Urothelium cell line (cell line): Measurements from ENCODE around the gene BCL6B.

Experiments
- DNase-seq: peaks from one replicate; pipeline ENCODE4 v3.0.0; 2011; ENCODE audit warnings: low spot score, mixed read lengths
- FAIRE-seq: peaks from 2 replicates; lab custom pipeline; 2011; peaks lifted over from hg19 to GRCh38; lab: Jason Lieb, UNC

The BCL6B gene

GRCh38 chr17:7007143-7007542 lies 15.7 kb upstream of the BCL6B start:
- DNase-seq (no peak), FAIRE-seq (no peak)

GRCh38 chr17:7010523-7010922 lies 12.3 kb upstream of the BCL6B start:
- FAIRE-seq (no peak), DNase-seq (no peak)

- DNase-seq (no peak), FAIRE-seq (no peak)
These were observed 11.4 kb upstream of the BCL6B start for GRCh38 chr17:7011415-7011814.

- DNase-seq (no peak), FAIRE-seq (no peak)
These were observed 11.0 kb upstream of the BCL6B start for GRCh38 chr17:7011942-7012254.

GRCh38 chr17:7014261-7014994 lies 8.4 kb upstream of the BCL6B start:
- FAIRE-seq (peak; percentile 9), DNase-seq (peak; percentile 90)

- DNase-seq (no peak), FAIRE-seq (no peak)
These were observed 7.6 kb upstream of the BCL6B start for GRCh38 chr17:7014995-7015958.

- FAIRE-seq (no peak), DNase-seq (no peak)
These were observed 6.4 kb upstream of the BCL6B start for GRCh38 chr17:7016418-7016817.

GRCh38 chr17:7016886-7017826 lies 5.7 kb upstream of the BCL6B start:
- DNase-seq = no peak
- FAIRE-seq = no peak

- FAIRE-seq (no peak), DNase-seq (no peak)
These were observed 5.0 kb upstream of the BCL6B start for GRCh38 chr17:7017827-7018200.

- FAIRE-seq (no peak), DNase-seq (no peak)
These were observed 4.4 kb upstream of the BCL6B start for GRCh38 chr17:7018331-7018964.

GRCh38 chr17:7019367-7019766 lies 3.5 kb upstream of the BCL6B start:
- no peak for DNase-seq
- FAIRE-seq = no peak

GRCh38 chr17:7019839-7020519 lies 2.9 kb upstream of the BCL6B start:
- peak; percentile 60 for DNase-seq
- no peak for FAIRE-seq

GRCh38 chr17:7020894-7021664 lies 1.8 kb upstream of the BCL6B start:
- FAIRE-seq = no peak
- no peak for DNase-seq

GRCh38 chr17:7021993-7022778 lies 664 bp upstream of the BCL6B start:
- FAIRE-seq (no peak), DNase-seq (peak; percentile 80)

GRCh38 chr17:7023576-7024401 lies 939 bp downstream of the BCL6B start:
- DNase-seq (no peak), FAIRE-seq (no peak)

GRCh38 chr17:7024402-7024785 lies 1.5 kb downstream of the BCL6B start:
- DNase-seq = no peak
- no peak for FAIRE-seq

- FAIRE-seq (no peak), DNase-seq (no peak)
These were observed 2.4 kb downstream of the BCL6B start for GRCh38 chr17:7025245-7025644.
